Skeletal muscle tissue (tissue), 4 donors: Measurements from ENCODE around the gene ASCC3. TPM values are rescaled to one million over a fixed set of nuclear protein-coding genes. Genes with fewer than 3 reads are reported as not detected.

Experiments
- H3K27ac ChIP-seq: one replicate; pipeline ENCODE4 v1.7.0; 2013; ENCODE audit warnings: mild to moderate bottlenecking, low read depth, low read length, inconsistent platforms
- H3K27me3 ChIP-seq, 3 donors: one replicate each; pipeline ENCODE4 v1.7.0; 2013; ENCODE audit warnings: low read length in 3 of 3; ENCODE audit not compliant: control insufficient read depth in 3 of 3, insufficient read depth in 3 of 3
- H3K36me3 ChIP-seq, 3 donors: one replicate each; pipeline ENCODE4 v1.7.0; 2013; ENCODE audit warnings: low read length in 3 of 3; ENCODE audit not compliant: control insufficient read depth in 3 of 3, insufficient read depth in 3 of 3
- H3K4me1 ChIP-seq, 3 donors: one replicate each; pipeline ENCODE4 v1.7.0; 2013; ENCODE audit warnings: low read length in 3 of 3, mild to moderate bottlenecking in 3 of 3; ENCODE audit not compliant: control insufficient read depth in 3 of 3, insufficient read depth in 3 of 3
- H3K4me3 ChIP-seq, 3 donors: one replicate each; pipeline ENCODE4 v1.7.0; 2013; ENCODE audit warnings: low read length in 3 of 3
- H3K9ac ChIP-seq, 3 donors: one replicate each; pipeline ENCODE4 v1.7.0; 2013; ENCODE audit warnings: low read length in 3 of 3, mild to moderate bottlenecking in 3 of 3, moderate library complexity in 2 of 3, low read depth in 1 of 3
- H3K9me3 ChIP-seq, 3 donors: one replicate each; pipeline ENCODE4 v1.7.0; 2013; ENCODE audit warnings: low read length in 3 of 3; ENCODE audit not compliant: control insufficient read depth in 3 of 3
- total RNA-seq: library from RNA; depleted of rRNA; stranded (reverse); fragments of >200 nt; gene quantifications from one replicate; pipeline ENCODE4 v1.2.3, GENCODE V29; 2014
- donor health status: Osteomylitis.

The ASCC3 gene
- total RNA-seq, 1 donor from 2014 or later = 21.4 TPM

DNA sequence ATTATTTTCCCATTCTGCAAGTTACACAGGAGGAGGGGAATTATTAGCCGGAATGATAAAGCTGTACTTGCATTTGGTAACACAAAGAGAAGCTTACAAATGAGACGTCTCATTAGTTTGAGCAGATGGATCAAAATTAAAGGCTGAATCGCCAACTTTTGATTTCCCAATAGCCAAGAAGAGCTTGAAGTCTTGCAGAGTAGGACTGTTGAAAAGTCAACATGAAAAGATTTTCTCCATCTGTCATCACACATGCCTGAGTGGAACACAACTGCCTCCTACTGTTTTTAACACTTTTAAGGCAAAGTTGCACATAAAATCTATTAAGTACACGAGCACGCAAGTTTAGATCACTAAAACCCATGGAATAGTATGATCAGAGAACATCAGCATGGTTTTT is 176.2 kb downstream of the ASCC3 start:
- H3K9ac ChIP-seq = no peak overlapping the region
- no peak overlapping the region for H3K4me3 ChIP-seq

GRCh38 chr6:100701728-100702127 is 179.4 kb downstream of the ASCC3 start:
- H3K4me3 ChIP-seq = no peak overlapping the region
- H3K4me1 ChIP-seq = no peaks in the 10 kb centered on the region
- peaks cover 0 to 4% (median 0%) of the 10 kb centered on the region in 3 donors for H3K36me3 ChIP-seq
- no peak overlapping the region for H3K9ac ChIP-seq
- no peaks in the 10 kb centered on the region for H3K9me3 ChIP-seq
- H3K27ac ChIP-seq = no peak overlapping the region
- H3K27me3 ChIP-seq = no peaks in the 10 kb centered on the region

More for the DNA sequence above, 176.2 kb downstream of the ASCC3 start:
- H3K27ac ChIP-seq = no peak overlapping the region
- H3K36me3 ChIP-seq = peaks cover 0 to 3% (median 0%) of the 10 kb centered on the region in 3 donors
- H3K9me3 ChIP-seq = no peaks in the 10 kb centered on the region
- no peaks in the 10 kb centered on the region for H3K27me3 ChIP-seq
- H3K4me1 ChIP-seq = no peaks in the 10 kb centered on the region

DNA sequence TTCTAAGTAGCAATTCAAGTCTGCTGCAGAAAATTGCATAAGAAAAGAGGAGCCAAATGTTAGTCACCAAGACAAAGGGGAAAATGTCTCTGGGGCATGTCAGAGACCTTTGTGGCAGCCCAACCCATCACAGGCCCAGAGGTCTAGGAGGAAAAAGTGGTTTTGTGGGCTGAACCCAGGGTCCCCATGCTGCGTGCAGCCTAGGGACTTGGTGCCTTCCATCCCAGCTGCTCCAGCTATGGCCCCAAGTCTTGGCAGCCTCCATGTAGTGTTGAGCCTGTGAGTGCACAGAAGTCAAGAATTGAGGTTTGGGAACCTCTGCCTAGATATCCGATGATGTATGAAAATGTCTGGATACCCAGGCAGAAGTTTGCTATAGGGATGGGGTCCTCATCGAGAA is 181.1 kb downstream of the ASCC3 start:
- no peaks in the 10 kb centered on the region for H3K9me3 ChIP-seq
- no peaks in the 10 kb centered on the region for H3K4me1 ChIP-seq
- H3K36me3 ChIP-seq = peaks cover 0 to 4% (median 0%) of the 10 kb centered on the region in 3 donors
- no peak overlapping the region for H3K27ac ChIP-seq
- no peaks in the 10 kb centered on the region for H3K27me3 ChIP-seq
- no peak overlapping the region for H3K9ac ChIP-seq
- H3K4me3 ChIP-seq = no peak overlapping the region

- no peak overlapping the region for H3K27ac ChIP-seq
- H3K9me3 ChIP-seq = no peaks in the 10 kb centered on the region
- peaks cover 0 to 2% (median 0%) of the 10 kb centered on the region in 3 donors for H3K36me3 ChIP-seq
- no peaks in the 10 kb centered on the region for H3K4me1 ChIP-seq
- no peak overlapping the region for H3K4me3 ChIP-seq
- no peaks in the 10 kb centered on the region for H3K27me3 ChIP-seq
- H3K9ac ChIP-seq = no peak overlapping the region
These were observed 185.7 kb downstream of the ASCC3 start for GRCh38 chr6:100695445-100695844.

DNA sequence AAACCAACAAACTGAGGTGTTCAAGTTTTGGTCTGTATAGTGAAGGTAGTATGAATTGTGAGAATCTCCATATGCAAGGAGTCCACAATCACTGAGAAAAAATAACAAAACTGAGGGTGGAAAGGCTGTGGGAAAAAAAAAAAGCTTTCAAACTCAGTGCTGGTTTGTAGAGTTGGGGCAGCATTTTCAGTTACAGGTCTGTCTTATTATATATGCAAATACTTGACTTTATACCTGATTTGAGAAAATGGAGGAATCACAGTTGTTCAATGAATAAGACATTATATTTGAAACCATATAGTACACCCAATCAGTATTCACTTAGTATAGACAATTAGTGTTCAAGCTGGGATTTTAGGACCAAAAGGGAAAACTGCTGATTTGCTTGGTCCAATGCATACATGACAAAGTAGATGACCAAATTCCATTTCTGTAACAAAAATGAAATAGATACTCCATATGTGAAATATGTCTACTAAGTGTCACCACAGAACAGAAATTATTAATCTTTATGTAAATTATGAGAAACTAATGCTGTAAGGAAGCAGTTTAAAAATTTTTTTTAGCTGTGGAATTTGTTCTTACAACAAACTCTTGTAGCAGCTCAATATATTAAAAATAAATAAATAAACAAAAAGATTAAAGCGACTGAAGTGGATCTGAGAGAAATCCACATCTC is 187.7 kb downstream of the ASCC3 start:
- Histone ChIP-seq H3K27me3 (no peaks in the 10 kb centered on the region), H3K4me3 (no peak overlapping the region), H3K36me3 (no peaks in the 10 kb centered on the region), H3K9ac (no peak overlapping the region), H3K4me1 (no peaks in the 10 kb centered on the region), H3K9me3 (no peaks in the 10 kb centered on the region), H3K27ac (no peak overlapping the region)

DNA sequence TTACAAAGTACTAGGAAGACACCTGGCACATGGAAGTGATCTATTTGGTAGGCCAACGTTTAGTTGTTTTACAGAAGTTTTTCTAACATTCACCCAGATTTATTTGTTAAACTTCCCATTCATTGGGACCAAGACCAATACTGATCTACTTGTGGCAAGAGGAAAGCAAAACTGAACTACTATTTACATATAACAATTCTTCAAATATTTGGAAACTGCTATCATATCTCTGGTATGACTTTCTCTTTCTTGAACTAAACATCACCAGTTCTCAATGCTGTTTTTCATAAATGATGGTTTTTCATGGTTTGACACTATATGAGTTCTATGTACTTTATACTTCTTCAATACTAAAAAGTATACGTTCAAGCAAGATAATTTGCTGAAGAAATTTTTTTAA is 189.2 kb downstream of the ASCC3 start:
- Histone ChIP-seq H3K4me3 (no peak overlapping the region), H3K9ac (no peak overlapping the region)

DNA sequence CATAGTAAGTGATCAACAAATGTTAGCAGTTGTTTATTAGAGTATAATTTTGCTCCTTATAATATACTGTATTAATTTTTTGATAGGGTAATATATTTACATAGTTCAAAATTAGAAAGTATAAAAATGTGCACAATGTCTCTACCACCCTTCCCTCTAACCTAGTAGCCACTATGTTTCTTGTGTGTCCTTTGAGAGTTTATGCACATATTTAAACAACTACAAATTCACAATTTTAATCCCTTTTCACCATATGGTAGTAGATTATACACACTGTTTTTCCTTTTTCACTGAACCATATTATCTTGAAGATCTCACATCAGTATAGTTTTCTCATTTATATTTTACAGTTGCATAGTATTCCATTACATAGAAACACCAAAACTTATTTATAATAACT is 194.9 kb downstream of the ASCC3 start:
- Histone ChIP-seq H3K4me3 (no peak overlapping the region), H3K4me1 (no peaks in the 10 kb centered on the region), H3K9me3 (no peaks in the 10 kb centered on the region), H3K9ac (no peak overlapping the region), H3K27ac (no peak overlapping the region), H3K36me3 (no peaks in the 10 kb centered on the region), H3K27me3 (no peaks in the 10 kb centered on the region)

More for the DNA sequence above, 189.2 kb downstream of the ASCC3 start:
- Histone ChIP-seq H3K9me3 (no peaks in the 10 kb centered on the region), H3K36me3 (no peaks in the 10 kb centered on the region), H3K4me1 (no peaks in the 10 kb centered on the region), H3K27me3 (no peaks in the 10 kb centered on the region), H3K27ac (no peak overlapping the region)

GRCh38 chr6:100685747-100686146 is 195.4 kb downstream of the ASCC3 start:
- Histone ChIP-seq H3K9me3 (no peaks in the 10 kb centered on the region), H3K27ac (no peak overlapping the region), H3K27me3 (no peaks in the 10 kb centered on the region), H3K9ac (no peak overlapping the region), H3K4me3 (no peak overlapping the region), H3K4me1 (no peaks in the 10 kb centered on the region), H3K36me3 (no peaks in the 10 kb centered on the region)

DNA sequence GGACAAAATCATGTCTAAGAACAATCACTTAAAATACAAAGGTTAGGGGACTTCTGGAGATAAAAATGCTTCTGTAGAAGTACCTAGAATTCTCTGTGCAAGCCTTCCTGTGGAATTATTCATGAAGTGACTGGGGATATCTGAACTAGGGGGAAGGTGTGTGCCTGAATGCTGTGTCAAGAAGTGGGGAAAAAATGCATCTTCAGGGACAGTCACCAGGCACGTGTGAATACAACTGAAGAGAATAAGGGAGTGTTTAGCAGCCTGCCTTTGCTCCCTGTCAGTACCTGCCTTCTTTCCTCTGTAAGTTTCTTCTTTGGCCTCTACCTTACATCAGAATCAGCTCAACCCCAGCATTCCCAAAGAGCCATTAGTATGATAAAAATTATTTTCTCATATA is 201.0 kb downstream of the ASCC3 start:
- Histone ChIP-seq H3K9me3 (no peaks in the 10 kb centered on the region), H3K27me3 (no peaks in the 10 kb centered on the region), H3K4me3 (no peak overlapping the region), H3K27ac (no peak overlapping the region), H3K4me1 (no peaks in the 10 kb centered on the region), H3K36me3 (no peaks in the 10 kb centered on the region), H3K9ac (no peak overlapping the region)

DNA sequence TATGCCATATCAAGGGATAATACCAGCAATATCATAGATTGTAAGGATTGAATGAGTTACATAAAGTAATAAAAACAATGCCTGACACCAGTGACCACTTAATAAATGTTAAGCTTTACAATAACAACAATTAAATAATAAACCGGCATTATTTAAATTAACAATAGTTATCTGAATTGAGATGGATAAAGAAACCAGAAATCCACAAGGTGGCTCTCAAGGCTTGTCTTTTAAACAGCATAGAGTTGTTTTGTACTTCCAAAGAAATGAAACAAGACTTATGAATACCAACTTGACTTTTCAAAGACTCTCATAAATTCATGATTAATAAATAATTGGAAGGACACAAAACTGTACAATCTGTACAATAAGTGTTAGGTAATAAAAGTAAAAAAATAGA is 203.1 kb downstream of the ASCC3 start:
- Histone ChIP-seq H3K27me3 (no peaks in the 10 kb centered on the region), H3K27ac (no peak overlapping the region), H3K9ac (no peak overlapping the region), H3K36me3 (no peaks in the 10 kb centered on the region), H3K4me1 (no peaks in the 10 kb centered on the region), H3K4me3 (no peak overlapping the region), H3K9me3 (no peaks in the 10 kb centered on the region)
